ENCODE results near the gene PARD6A.

PARD6A gene

GRCh38 chr16:67658849-67659674 is 1.7 kb upstream of the PARD6A start:
- Mint-ChIP-seq H3K4me3 (peak overlapping the region; percentile 95), H3K4me1 (ENCODE audit: low read depth) (peaks cover 8% of the 10 kb centered on the region), H3K27me3 (ENCODE audit: low read depth) (no peaks in the 10 kb centered on the region), H3K9me3 (no peaks in the 10 kb centered on the region), H3K27ac (peak overlapping the region; percentile 98), H3K36me3 (ENCODE audit: low read depth) (peaks cover 22% of the 10 kb centered on the region)
- DNase-seq (ENCODE audit: low spot score): no peak

- DNase-seq (ENCODE audit: low spot score): peak; percentile 94
- Mint-ChIP-seq H3K4me1 (ENCODE audit: low read depth) (peaks cover 8% of the 10 kb centered on the region), H3K27ac (peak within 1 kb of the TSS; percentile 98), H3K36me3 (ENCODE audit: low read depth) (peaks cover 18% of the 10 kb centered on the region), H3K4me3 (peak within 1 kb of the TSS; percentile 95), H3K9me3 (no peaks in the 10 kb centered on the region), H3K27me3 (ENCODE audit: low read depth) (no peaks in the 10 kb centered on the region)
Measured at GRCh38 chr16:67659675-67660563, 841 bp upstream of the PARD6A start, which contains the start of gene ACD. TSS of gene ACD (minus strand) at chr16:67660260. CDS start at chr16:67660220, 40 bp downstream.

- no peak for DNase-seq (ENCODE audit: low spot score)
- Mint-ChIP-seq H3K27me3 (ENCODE audit: low read depth) (no peaks in the 10 kb centered on the region), H3K9me3 (no peaks in the 10 kb centered on the region), H3K27ac (peak overlapping the region; percentile 81), H3K4me1 (ENCODE audit: low read depth) (peaks cover 11% of the 10 kb centered on the region), H3K36me3 (ENCODE audit: low read depth) (peaks cover 8% of the 10 kb centered on the region), H3K4me3 (peak overlapping the region; percentile 95)
Measured at GRCh38 chr16:67661101-67661761, 471 bp downstream of the PARD6A start.

- H3K4me3 Mint-ChIP-seq: peak overlapping the region; percentile 95
- DNase-seq (ENCODE audit: low spot score): no peak
- H3K36me3 Mint-ChIP-seq (ENCODE audit: low read depth): peaks cover 5% of the 10 kb centered on the region
- no peaks in the 10 kb centered on the region for H3K27me3 Mint-ChIP-seq (ENCODE audit: low read depth)
- H3K9me3 Mint-ChIP-seq: no peaks in the 10 kb centered on the region
- H3K4me1 Mint-ChIP-seq (ENCODE audit: low read depth): peaks cover 12% of the 10 kb centered on the region
- no peak overlapping the region for H3K27ac Mint-ChIP-seq
Measured at GRCh38 chr16:67661886-67662652, 1.3 kb downstream of the PARD6A start.

- Mint-ChIP-seq H3K27ac (no peak overlapping the region), H3K4me3 (no peak overlapping the region)
Measured at GRCh38 chr16:67662653-67663010, 1.9 kb downstream of the PARD6A start.

GRCh38 chr16:67663151-67663876 is 2.6 kb downstream of the PARD6A start:
- H3K27ac Mint-ChIP-seq: no peak overlapping the region
- DNase-seq (ENCODE audit: low spot score): no peak
- H3K27me3 Mint-ChIP-seq (ENCODE audit: low read depth): no peaks in the 10 kb centered on the region
- no peak overlapping the region for H3K4me3 Mint-ChIP-seq
- peaks cover 2% of the 10 kb centered on the region for H3K36me3 Mint-ChIP-seq (ENCODE audit: low read depth)
- H3K9me3 Mint-ChIP-seq: no peaks in the 10 kb centered on the region
- peaks cover 12% of the 10 kb centered on the region for H3K4me1 Mint-ChIP-seq (ENCODE audit: low read depth)

More at GRCh38 chr16:67662653-67663010, 1.9 kb downstream of the PARD6A start:
- no peak for DNase-seq (ENCODE audit: low spot score)
- no peaks in the 10 kb centered on the region for H3K9me3 Mint-ChIP-seq
- H3K4me1 Mint-ChIP-seq (ENCODE audit: low read depth): peaks cover 13% of the 10 kb centered on the region
- peaks cover 2% of the 10 kb centered on the region for H3K36me3 Mint-ChIP-seq (ENCODE audit: low read depth)
- no peaks in the 10 kb centered on the region for H3K27me3 Mint-ChIP-seq (ENCODE audit: low read depth)

GRCh38 chr16:67663877-67664222 is 3.1 kb downstream of the PARD6A start:
- H3K9me3 Mint-ChIP-seq: no peaks in the 10 kb centered on the region
- no peak for DNase-seq (ENCODE audit: low spot score)
- H3K4me1 Mint-ChIP-seq (ENCODE audit: low read depth): peaks cover 11% of the 10 kb centered on the region
- no peak overlapping the region for H3K4me3 Mint-ChIP-seq
- H3K27ac Mint-ChIP-seq: no peak overlapping the region
- H3K27me3 Mint-ChIP-seq (ENCODE audit: low read depth): no peaks in the 10 kb centered on the region
- H3K36me3 Mint-ChIP-seq (ENCODE audit: low read depth): peaks cover 2% of the 10 kb centered on the region

- H3K9me3 Mint-ChIP-seq: no peaks in the 10 kb centered on the region
- no peaks in the 10 kb centered on the region for H3K27me3 Mint-ChIP-seq (ENCODE audit: low read depth)
- H3K36me3 Mint-ChIP-seq (ENCODE audit: low read depth): peaks cover under 1% of the 10 kb centered on the region
- no peak for DNase-seq (ENCODE audit: low spot score)
- H3K4me3 Mint-ChIP-seq: no peak overlapping the region
- peaks cover 7% of the 10 kb centered on the region for H3K4me1 Mint-ChIP-seq (ENCODE audit: low read depth)
- H3K27ac Mint-ChIP-seq: no peak overlapping the region
Measured at GRCh38 chr16:67664258-67664657, 3.5 kb downstream of the PARD6A start.

GRCh38 chr16:67664871-67665270 is 4.1 kb downstream of the PARD6A start:
- Mint-ChIP-seq H3K27ac (no peak overlapping the region), H3K27me3 (ENCODE audit: low read depth) (no peaks in the 10 kb centered on the region), H3K4me3 (no peak overlapping the region), H3K9me3 (no peaks in the 10 kb centered on the region), H3K4me1 (ENCODE audit: low read depth) (peaks cover 7% of the 10 kb centered on the region), H3K36me3 (ENCODE audit: low read depth) (no peaks in the 10 kb centered on the region)
- DNase-seq (ENCODE audit: low spot score): no peak

GRCh38 chr16:67665598-67665997 is 4.8 kb downstream of the PARD6A start:
- peaks cover 7% of the 10 kb centered on the region for H3K4me1 Mint-ChIP-seq (ENCODE audit: low read depth)

GRCh38 chr16:67666032-67666551 is 5.3 kb downstream of the PARD6A start:
- DNase-seq (ENCODE audit: low spot score): no peak
- Mint-ChIP-seq H3K27ac (no peak overlapping the region), H3K36me3 (ENCODE audit: low read depth) (no peaks in the 10 kb centered on the region), H3K4me1 (ENCODE audit: low read depth) (peaks cover 7% of the 10 kb centered on the region), H3K4me3 (peak overlapping the region; percentile 67), H3K27me3 (ENCODE audit: low read depth) (no peaks in the 10 kb centered on the region), H3K9me3 (no peaks in the 10 kb centered on the region)

More at GRCh38 chr16:67665598-67665997, 4.8 kb downstream of the PARD6A start:
- H3K27me3 Mint-ChIP-seq (ENCODE audit: low read depth): no peaks in the 10 kb centered on the region
- H3K36me3 Mint-ChIP-seq (ENCODE audit: low read depth): no peaks in the 10 kb centered on the region
- DNase-seq (ENCODE audit: low spot score): no peak
- peak overlapping the region; percentile 67 for H3K4me3 Mint-ChIP-seq
- H3K9me3 Mint-ChIP-seq: no peaks in the 10 kb centered on the region
- no peak overlapping the region for H3K27ac Mint-ChIP-seq

- Mint-ChIP-seq H3K9me3 (no peaks in the 10 kb centered on the region), H3K4me3 (peak within 1 kb of the TSS; percentile 86), H3K4me1 (ENCODE audit: low read depth) (peaks cover 7% of the 10 kb centered on the region), H3K27ac (peak within 1 kb of the TSS; percentile 80), H3K36me3 (ENCODE audit: low read depth) (no peaks in the 10 kb centered on the region), H3K27me3 (ENCODE audit: low read depth) (no peaks in the 10 kb centered on the region)
- peak; percentile 73 for DNase-seq (ENCODE audit: low spot score)
Measured at GRCh38 chr16:67666559-67667452, 6.0 kb downstream of the PARD6A start, which contains the start of the genes C16orf86 and ENKD1. TSS of gene C16orf86 (plus strand) at chr16:67666814. CDS start at chr16:67666971, 157 bp downstream. TSS of gene ENKD1 (minus strand) at chr16:67666750. CDS start at chr16:67666442, 308 bp downstream.
